ENCODE data around the gene MEGF9. TPM values are rescaled to one million over a fixed set of nuclear protein-coding genes. Genes with fewer than 3 reads are reported as not detected.
"Not testable (repeated sequence)": the region's sequence is repeated elsewhere in the genome, so short reads cannot be mapped to it uniquely, and the experiment has no call there.

Gene MEGF9
- polyA plus RNA-seq, 3 donors, result 19.7 to 22.1 (median 20.9) TPM

- no peak for DNase-seq (ENCODE audit: low read depth in 3 of 3, low spot score in 2 of 3)
Measured at GRCh38 chr9:120556775-120557174, 157.5 kb downstream of the MEGF9 start.

- no peak for DNase-seq (ENCODE audit: low read depth in 3 of 3, low spot score in 2 of 3)
Measured at GRCh38 chr9:120555839-120556238, 158.4 kb downstream of the MEGF9 start.

GRCh38 chr9:120552210-120552704 lies 162.0 kb downstream of the MEGF9 start:
- DNase-seq (ENCODE audit: low read depth in 3 of 3, low spot score in 2 of 3), result not testable (repeated sequence)

Other genes with a start within 250 kb of the MEGF9 start
- 10 to 100 TPM; 55.3 to 62.5 (median 58.9) TPM for gene CDK5RAP2, start 134.3 kb downstream of the MEGF9 start, polyA plus RNA-seq (ENCODE audit: insufficient read length in 3 of 3)
- 10 to 100 TPM; 39.6 to 44.1 (median 42.6) TPM for gene FBXW2, start 78.9 kb upstream of the MEGF9 start, polyA plus RNA-seq (ENCODE audit: insufficient read length in 3 of 3)
- gene PSMD5, start 128.5 kb upstream of the MEGF9 start, polyA plus RNA-seq (ENCODE audit: insufficient read length in 3 of 3), result 10 to 100 TPM; 27.8 to 33.2 (median 31.7) TPM
- gene PHF19, start 162.7 kb upstream of the MEGF9 start, polyA plus RNA-seq (ENCODE audit: insufficient read length in 3 of 3), result 10 to 100 TPM; 28.5 to 32.4 (median 32.4) TPM
- 1 to 10 TPM; 4.1 to 5.4 (median 4.5) TPM for gene TRAF1, start 212.3 kb upstream of the MEGF9 start, polyA plus RNA-seq (ENCODE audit: insufficient read length in 3 of 3)

All from right renal cortex interstitium (tissue), 3 donors.